Muscle of leg (tissue), 11 donors: ENCODE results near the gene ATP6V0A1. TPM values are rescaled to one million over a fixed set of nuclear protein-coding genes. Genes with fewer than 3 reads are reported as not detected.
A peak's percentile ranks its signal among the peaks of the same experiment; 100 is the strongest.
"Not testable (repeated sequence)": the region's sequence is repeated elsewhere in the genome, so short reads cannot be mapped to it uniquely, and the experiment has no call there.

ENCODE experiments used
- DNase-seq: peaks from one replicate; pipeline ENCODE4 v3.0.0; 2013
- H3K27ac ChIP-seq: one replicate; pipeline ENCODE4 v1.5.1; 2013; ENCODE audit warnings: mild to moderate bottlenecking, low read length, control low read depth
- H3K27me3 ChIP-seq: one replicate; pipeline ENCODE4 v1.6.1; 2013; ENCODE audit warnings: low read length; ENCODE audit not compliant: control insufficient read depth, insufficient read depth
- H3K36me3 ChIP-seq: one replicate; pipeline ENCODE4 v1.6.1; 2013; ENCODE audit warnings: low read length; ENCODE audit not compliant: control insufficient read depth, insufficient read depth
- H3K4me1 ChIP-seq: one replicate; pipeline ENCODE4 v1.6.1; 2013; ENCODE audit warnings: low read length; ENCODE audit not compliant: control insufficient read depth, insufficient read depth
- H3K4me3 ChIP-seq: one replicate; pipeline ENCODE4 v1.5.1; 2013; ENCODE audit warnings: low read length, control low read depth
- H3K9me3 ChIP-seq: replicated peaks from 2 replicates; pipeline ENCODE4 v1.6.1; 2013; ENCODE audit warnings: low read depth, low read length; ENCODE audit not compliant: control insufficient read depth
- WGBS: methylation state at CpG from one replicate; pipeline ENCODE4 v1.1.5; 2013; ENCODE audit warnings: missing lambda C conversion rate; ENCODE audit not compliant: insufficient coverage; 5-methylcytosine and 5-hydroxymethylcytosine counted together
- polyA plus RNA-seq, 8 donors: library from polyadenylated mRNA; unstranded; fragments of 120-200 nt; gene quantifications; one replicate each; pipeline versions ENCODE4 v1.2.1 to v1.2.3, GENCODE V29; 2013; ENCODE audit warnings: inconsistent platforms in 1 of 8, low replicate concordance in 1 of 8; ENCODE audit not compliant: insufficient read length in 8 of 8, insufficient read depth in 1 of 8
- total RNA-seq: library from RNA; stranded (reverse); fragments of 120-200 nt; gene quantifications from one replicate; pipeline ENCODE4 v1.2.4, GENCODE V29; 2013

Gene ATP6V0A1
- total and polyA plus RNA-seq, 9 donors = 16.7 to 36.4 (median 22.9) TPM

DNA sequence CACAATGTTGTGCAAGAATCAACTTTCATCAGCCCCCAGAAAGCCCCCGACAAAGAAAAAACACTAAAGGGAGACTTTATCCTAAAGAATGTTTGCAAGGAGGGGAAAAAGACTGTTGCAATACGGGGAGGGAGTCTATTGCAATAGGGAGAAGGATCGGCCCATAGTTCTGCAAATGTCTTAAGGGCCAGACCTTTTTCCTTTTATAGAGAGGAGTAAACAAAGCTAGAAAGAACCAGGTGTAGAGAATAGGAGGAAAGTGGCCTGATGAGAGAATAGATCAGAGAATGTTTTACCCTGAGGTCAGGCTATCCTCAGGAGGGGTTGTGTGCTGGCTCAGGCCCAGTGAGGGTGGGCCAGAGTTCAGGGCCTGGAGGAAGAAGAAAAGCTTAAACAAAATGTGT, 26.9 kb upstream of the ATP6V0A1 start:
- 45% methylated on average over 2 of the region's 3 CpGs for WGBS
- no peak overlapping the region for H3K4me3 ChIP-seq

DNA sequence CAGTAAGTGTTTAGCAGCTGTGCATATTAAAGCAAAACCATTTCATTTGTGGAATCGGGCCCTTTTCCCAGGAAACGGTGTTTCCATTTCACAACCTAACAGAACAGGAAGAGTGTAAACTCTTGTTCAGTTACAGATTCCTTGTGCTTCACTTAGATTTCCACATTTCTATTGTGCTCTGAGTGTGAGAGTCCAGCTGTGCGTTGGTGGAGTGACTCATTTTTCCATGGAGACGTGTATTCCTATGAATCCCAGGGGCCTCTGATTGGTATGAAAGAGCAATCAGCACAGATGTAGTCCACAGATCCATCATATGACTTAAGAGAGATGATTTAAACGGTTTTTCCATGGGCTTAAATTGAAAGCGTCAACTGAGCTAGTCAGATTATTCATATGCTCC, 22.3 kb upstream of the ATP6V0A1 start:
- H3K4me1 ChIP-seq = peaks cover 16% of the 10 kb centered on the region
- peak; percentile 98 for DNase-seq
- no peaks in the 10 kb centered on the region for H3K27me3 ChIP-seq
- H3K9me3 ChIP-seq = no peaks in the 10 kb centered on the region
- H3K36me3 ChIP-seq = no peaks in the 10 kb centered on the region
- H3K4me3 ChIP-seq = no peak overlapping the region
- no CpG with 5 or more reads among the region's 6 CpGs for WGBS
- H3K27ac ChIP-seq = peak overlapping the region; percentile 96

More for the DNA sequence above, 26.9 kb upstream of the ATP6V0A1 start:
- Histone ChIP-seq H3K36me3 (no peaks in the 10 kb centered on the region), H3K27me3 (no peaks in the 10 kb centered on the region), H3K4me1 (peaks cover 31% of the 10 kb centered on the region), H3K27ac (peak overlapping the region; percentile 62), H3K9me3 (no peaks in the 10 kb centered on the region)
- peak; percentile 64 for DNase-seq

DNA sequence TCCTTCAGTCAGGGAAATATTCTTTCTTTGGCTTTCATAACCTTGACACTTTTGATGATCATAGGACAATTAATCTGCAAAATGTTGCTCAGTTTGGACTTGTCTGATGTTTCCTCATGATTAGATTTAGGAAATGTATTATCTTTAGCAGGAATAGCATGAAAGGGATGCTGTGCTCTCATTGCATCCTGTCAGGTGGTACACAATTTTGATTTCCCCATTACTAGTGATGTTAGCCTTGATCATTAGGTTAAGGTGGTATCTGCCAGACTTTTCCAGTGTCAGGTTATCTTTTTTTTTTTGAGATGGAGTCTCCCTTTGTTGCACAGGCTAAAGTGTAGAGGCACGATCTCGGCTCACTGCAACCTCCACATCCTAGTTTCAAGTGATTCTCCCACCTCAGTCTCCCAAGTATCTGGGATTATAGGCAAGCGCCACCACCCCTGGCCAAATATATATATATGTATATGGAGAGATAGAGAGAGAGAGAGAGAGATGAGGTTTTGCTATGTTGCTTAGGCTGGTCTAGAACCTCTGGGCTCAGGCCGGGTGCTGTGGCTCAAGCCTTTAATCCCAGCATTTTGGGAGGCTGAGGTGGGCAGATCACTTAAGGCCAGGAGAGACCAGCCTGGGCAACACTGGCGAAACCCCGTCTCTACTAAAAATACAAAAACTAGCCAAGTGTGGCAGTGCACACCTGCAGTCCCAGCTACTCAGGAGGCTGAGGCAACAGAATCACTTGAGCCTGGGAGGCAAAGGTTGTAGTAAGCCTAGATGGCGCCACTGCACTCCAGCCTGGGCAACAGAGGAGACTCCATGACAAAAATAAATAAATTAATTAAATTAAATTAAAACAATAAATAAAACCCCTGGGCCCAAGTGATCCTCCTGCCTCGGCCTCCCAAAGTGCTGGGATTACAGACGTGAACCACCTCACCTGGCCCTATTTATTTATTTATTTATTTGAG, 19.8 kb upstream of the ATP6V0A1 start:
- 90% methylated on average over 2 of the region's 9 CpGs for WGBS

DNA sequence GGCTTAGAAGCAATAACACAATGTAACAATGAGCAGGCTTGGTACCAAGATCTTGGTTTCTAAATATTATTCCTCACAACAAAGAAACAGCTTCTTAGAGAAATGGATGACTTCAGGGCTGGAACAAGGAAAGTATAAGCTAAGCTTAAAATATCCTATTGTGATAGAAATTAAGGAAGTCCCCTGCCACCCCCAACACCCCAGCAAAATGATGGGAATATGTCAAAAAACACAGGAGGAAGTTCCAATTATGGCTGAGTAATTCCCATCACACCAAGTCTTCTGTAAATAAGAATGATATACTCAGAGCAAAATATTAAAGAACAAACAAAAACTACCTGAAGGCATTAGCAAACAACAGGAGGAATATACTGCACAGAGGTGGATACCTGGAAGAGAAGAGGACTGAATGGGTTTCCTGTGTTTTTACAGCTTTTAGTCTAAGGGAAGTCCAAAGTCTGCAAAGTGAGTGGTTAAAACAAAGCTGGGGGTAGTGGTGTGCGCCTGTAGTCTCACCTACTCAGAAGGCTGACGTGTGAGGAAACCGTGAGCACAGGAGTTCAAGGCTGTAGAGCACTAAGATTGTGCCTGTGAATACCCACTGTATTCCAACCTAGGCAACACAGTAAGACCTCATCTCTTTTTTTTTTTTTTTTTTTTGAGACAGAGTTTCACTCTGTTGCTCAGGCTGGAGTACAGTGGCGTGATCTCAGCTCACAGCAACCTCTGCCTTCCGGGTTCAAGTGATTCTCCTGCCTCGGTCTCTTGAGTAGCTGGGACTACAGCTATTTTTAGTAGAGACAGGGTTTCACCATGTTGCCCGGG, 17.1 kb upstream of the ATP6V0A1 start:
- peak overlapping the region; percentile 47 for H3K27ac ChIP-seq
- H3K4me1 ChIP-seq = peaks cover 4% of the 10 kb centered on the region
- H3K4me3 ChIP-seq = no peak overlapping the region
- H3K27me3 ChIP-seq = no peaks in the 10 kb centered on the region
- no peaks in the 10 kb centered on the region for H3K9me3 ChIP-seq
- H3K36me3 ChIP-seq = no peaks in the 10 kb centered on the region
- 49% methylated on average over 6 of the region's 7 CpGs for WGBS
- DNase-seq = no peak

More for the DNA sequence above, 19.8 kb upstream of the ATP6V0A1 start:
- H3K27ac ChIP-seq = no peak overlapping the region
- peaks cover 10% of the 10 kb centered on the region for H3K4me1 ChIP-seq
- no peak for DNase-seq
- no peaks in the 10 kb centered on the region for H3K36me3 ChIP-seq
- H3K27me3 ChIP-seq = no peaks in the 10 kb centered on the region
- H3K4me3 ChIP-seq = no peak overlapping the region
- H3K9me3 ChIP-seq = no peaks in the 10 kb centered on the region

DNA sequence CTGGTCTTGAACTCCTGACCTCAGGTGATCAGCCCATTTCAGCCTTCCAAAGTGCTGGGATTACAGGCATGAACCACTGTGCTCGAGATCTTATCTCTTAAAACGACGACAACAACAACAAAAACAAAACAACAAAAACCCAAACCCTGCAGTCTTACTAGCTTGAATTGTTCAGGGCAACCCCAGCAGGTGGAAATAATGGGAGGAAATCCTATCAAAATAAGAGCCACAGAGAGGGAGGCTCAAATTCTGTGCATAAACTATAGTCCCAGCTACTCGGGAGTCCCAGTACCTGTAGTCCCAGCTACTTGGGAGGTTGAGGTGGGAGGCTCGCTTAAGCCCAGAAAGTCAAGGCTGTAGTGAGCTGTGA, 16.5 kb upstream of the ATP6V0A1 start:
- Histone ChIP-seq H3K9me3 (no peaks in the 10 kb centered on the region), H3K36me3 (no peaks in the 10 kb centered on the region), H3K27me3 (no peaks in the 10 kb centered on the region), H3K27ac (no peak overlapping the region), H3K4me1 (no peaks in the 10 kb centered on the region), H3K4me3 (no peak overlapping the region)
- no peak for DNase-seq
- WGBS = no CpG with 5 or more reads among the region's 5 CpGs

DNA sequence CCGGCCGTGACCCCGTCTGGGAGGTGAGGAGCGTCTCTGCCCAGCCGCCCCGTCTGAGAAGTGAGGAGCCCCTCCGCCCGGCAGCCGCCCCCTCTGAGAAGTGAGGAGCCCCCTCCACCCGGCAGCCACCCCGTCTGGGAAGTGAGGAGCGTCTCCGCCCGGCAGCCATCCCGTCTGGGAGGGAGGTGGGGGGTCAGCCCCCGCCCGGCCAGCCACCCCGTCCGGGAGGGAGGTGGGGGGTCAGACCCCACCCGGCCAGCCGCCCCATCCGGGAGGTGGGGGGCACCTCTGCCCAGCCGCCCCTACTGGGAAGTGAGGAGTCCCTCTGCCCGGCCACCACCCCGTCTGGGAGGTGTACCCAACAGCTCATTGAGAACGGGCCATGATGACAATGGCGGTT, 9.5 kb upstream of the ATP6V0A1 start:
- not testable (repeated sequence) for DNase-seq, H3K27ac ChIP-seq, H3K27me3 ChIP-seq, H3K4me3 ChIP-seq, H3K4me1 ChIP-seq, H3K9me3 ChIP-seq, H3K36me3 ChIP-seq
- 100% methylated on average over 6 of the region's 27 CpGs for whole genome bisulfite sequencing

DNA sequence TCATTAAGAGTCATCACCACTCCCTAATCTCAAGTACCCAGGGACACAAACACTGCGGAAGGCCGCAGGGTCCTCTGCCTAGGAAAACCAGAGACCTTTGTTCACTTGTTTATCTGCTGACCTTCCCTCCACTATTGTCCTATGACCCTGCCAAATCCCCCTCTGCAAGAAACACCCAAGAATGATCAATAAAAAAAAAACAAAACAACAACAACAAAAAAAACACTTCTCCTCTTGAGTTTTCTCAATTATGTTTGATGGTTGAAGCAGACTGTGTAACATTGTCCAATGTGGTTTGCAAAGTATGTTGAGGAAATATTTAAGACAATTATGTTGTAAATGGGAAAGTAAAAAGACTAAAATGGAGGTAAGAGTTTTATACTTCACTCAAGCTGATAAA, 8.8 kb upstream of the ATP6V0A1 start:
- not testable (repeated sequence) for H3K36me3 ChIP-seq, DNase-seq, H3K27ac ChIP-seq, H3K9me3 ChIP-seq, H3K4me3 ChIP-seq, H3K4me1 ChIP-seq, H3K27me3 ChIP-seq
- no CpG with 5 or more reads among the region's 2 CpGs for WGBS

DNA sequence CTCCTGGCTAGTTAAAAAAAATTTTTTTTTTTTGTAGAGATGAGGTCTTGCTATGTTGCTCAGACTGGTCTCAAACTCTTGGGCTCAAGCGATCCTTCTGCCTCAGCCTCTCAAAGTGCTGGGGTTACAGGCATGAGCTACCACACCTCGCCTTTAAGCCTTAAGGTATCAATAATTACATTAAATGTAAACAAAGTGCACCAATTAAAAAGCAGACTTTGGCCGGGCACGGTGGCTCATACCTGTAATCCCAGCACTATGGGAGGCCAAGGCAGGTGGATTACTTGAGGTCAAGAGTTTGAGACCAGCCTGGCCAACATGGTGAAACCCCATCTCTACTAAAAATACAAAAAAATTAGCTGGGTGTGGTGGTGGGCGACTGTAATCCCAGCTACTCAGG, 7.4 kb upstream of the ATP6V0A1 start:
- not testable (repeated sequence) for H3K36me3 ChIP-seq, H3K27ac ChIP-seq, H3K4me1 ChIP-seq, H3K27me3 ChIP-seq, H3K4me3 ChIP-seq, DNase-seq, H3K9me3 ChIP-seq
- WGBS = no CpG with 5 or more reads among the region's 5 CpGs

DNA sequence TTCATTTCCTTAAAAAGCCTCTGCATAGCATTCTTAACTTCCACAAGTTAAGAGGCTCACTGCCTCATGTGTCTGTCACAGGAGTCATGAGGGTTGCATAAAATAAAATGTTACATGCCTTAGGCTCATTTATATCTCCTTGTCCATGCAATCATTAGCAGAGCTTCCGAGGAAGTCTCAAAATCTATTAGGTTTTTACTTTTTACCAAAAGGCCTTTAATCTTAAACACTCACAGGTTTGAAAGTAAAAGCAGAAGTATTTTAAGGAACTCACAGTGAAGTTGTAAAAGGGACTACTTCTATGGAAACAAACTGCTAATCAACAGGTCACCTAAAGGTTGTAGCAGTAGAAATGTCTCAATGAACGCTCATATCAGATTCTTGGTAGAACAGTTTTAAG, 5.2 kb upstream of the ATP6V0A1 start:
- peak overlapping the region; percentile 38 for H3K27ac ChIP-seq
- no peak for DNase-seq
- WGBS = no CpG with 5 or more reads among the region's 2 CpGs

DNA sequence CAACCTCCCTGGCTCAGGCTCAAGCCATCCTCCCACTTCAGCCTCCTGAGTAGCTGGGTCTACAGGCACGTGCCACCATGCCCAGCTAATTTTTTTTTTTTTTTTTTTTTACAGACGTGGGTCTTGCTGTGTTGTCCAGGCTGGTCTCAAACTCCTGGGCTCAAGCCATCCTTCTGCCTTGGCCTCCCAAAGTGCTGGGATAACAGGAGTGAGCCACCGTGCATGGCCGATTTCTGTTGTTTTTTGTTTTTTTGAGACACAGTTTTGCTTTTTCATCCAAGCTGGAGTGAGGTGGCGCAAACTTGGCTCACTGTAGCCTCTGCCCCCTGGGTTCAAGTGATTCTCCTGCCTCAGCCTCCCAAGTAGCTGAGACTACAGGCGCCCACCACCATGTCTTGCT, 3.7 kb upstream of the ATP6V0A1 start:
- not testable (repeated sequence) for H3K9me3 ChIP-seq, DNase-seq, H3K27ac ChIP-seq, H3K4me1 ChIP-seq, H3K36me3 ChIP-seq, H3K27me3 ChIP-seq, H3K4me3 ChIP-seq
- WGBS = 100% methylated on average over 3 of the region's 6 CpGs

More for the DNA sequence above, 5.2 kb upstream of the ATP6V0A1 start:
- peaks cover 5% of the 10 kb centered on the region for H3K4me1 ChIP-seq
- no peaks in the 10 kb centered on the region for H3K36me3 ChIP-seq
- no peaks in the 10 kb centered on the region for H3K27me3 ChIP-seq
- H3K4me3 ChIP-seq = no peak overlapping the region
- H3K9me3 ChIP-seq = no peaks in the 10 kb centered on the region
